Measurements from ENCODE around the gene CFAP100.

CFAP100 gene

DNA sequence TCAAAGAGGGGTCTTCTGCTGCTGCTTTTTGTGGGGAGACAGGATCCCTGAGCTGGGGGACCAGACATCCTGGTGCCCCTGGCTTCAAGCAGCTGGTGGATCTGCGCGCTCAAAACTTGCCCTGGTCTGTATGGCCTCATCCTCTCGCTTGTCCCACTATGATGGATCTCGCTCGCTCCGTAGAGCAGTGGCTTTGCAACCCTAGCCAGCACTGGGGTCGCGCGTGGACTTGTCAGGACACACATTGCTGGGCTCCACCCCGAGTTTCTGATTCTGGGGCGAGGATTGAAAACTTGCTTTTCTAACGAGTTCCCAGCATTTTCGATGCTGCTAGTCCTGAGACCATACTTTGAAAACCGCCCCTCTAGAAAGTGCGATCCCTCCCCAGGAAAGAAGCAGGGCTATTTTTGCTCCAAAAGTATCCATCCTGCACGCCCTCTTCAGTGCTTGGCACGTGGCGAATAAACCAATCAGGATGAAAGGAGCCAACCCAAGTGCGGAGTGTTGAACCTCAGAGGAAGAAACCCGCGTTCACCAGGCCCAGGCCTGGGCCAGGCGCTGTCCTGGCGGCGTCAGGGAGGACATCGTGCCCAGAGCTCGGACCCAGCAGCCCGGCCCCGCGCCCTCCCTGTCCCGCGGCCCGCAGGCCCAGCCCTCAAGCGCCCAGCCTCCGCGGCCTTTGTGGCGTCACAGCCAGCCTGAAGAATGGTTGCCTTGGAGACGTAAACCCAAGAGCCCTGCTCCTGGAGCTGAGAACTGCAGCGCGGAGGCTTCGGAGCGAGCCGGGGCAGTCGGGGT lies at the start of gene CFAP100:
TSS of gene CFAP100 (plus strand) at position 731 of the 798 bp plus-strand sequence. CDS start 1,092 bp downstream, outside the sequence.
- DNase-seq (ENCODE audit: low spot score) = no peak

DNA sequence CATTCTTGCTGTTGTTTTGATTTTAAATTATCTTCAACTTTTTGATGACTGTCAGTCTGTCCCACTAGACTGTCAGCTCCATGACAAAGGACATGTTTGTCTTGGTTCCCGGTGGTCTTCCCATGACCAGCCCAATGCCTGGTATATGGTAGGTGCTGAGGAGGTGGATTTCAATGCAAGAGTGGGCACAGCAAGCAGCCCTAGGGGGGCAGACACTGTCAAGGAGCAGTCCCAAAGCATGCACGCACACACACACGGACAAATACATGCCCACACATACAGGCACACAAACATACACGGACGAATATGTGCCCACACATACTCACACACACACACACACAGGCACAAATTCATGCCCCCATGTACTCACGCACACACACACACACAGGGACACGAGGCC lies 49.5 kb upstream of the CFAP100 start:
- no peak for DNase-seq (ENCODE audit: low spot score)

DNA sequence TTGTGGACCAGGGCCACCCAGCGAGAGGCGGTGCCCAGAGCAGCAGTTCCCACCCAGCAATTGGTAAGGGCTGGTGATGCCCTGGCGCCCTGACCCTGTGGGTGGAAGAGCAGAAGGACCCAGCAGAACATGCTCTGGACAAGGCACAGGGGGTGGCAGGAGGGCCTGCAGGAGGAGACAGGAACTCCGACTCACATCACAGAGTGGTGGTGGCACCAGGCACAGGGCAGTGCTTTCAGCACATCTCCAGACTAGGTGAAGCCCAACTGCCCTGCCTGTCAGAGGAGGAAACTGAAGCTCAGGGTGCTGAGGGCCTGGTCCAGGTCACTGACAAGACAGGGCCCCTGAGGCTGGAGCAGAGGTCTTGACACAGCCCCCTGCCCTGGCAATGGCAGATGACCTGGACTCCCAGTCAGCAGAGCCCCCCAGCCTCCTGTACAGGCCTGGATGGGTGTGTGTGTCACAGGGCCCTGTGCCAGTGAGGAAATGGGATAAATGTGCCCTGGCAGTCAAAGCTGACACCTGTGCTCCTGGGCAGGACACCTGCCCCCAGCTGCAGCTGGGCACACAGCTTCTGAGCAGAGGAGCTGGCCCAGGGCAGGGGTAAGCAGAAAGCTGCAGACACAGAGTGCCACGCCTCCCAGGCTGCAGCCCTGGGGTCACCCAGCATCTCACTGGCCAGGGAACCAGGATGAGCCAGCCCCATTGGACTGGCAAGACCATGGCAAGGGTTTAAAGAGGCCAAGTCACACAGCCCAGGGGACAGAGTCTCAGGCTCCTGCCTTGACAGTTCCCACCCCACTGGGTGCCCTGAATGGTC lies 48.9 kb upstream of the CFAP100 start:
- DNase-seq (ENCODE audit: low spot score) = no peak

DNA sequence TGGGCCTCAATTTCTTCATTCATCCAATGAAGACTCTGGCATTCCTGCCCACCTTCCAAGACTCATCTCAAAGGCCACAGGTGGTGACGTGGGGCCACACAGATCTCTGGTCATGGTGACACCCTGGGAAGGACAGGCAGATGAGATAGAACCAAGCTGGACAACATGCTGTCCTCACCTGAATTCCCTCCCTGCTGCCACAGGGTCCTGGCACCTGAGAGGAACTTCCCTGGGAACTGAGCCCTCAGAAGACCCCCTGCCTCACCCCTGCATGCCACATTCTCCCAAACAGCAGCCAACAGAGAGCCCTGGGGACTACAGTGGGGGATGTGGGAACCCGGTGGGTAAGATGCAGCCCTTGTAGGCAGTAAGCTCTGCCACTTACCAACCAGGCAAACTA lies 48.2 kb upstream of the CFAP100 start:
- DNase-seq (ENCODE audit: low spot score) = no peak

DNA sequence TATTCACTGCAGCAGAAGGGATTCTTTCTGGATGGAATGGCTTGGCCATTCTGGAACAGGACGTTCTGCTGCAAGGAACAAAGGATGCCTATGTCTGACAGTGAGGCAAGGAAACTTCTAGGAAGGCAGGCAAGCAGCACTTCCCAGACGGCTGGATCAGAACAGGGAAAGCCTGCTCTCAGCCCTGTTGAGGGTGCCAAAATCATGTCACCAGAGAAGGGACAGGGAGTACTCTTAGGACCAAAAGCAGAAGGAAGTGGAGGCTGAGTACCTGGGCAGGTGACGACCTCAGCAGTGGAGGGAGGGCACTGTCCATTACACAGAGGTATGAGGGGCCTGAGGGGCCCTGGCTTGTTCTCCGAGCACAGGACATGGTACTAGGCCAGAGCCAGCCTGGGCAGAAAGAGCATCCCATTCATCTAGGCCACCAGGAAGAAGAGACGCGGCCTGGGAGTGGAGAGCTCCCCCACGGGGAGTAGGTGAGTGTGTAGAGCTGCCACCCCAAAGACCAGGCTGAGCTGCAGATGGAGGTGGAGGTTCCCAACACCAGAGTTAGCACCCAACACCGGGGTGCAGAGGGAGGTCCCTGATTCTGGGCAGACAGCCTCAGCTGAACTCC lies 47.1 kb upstream of the CFAP100 start:
- DNase-seq (ENCODE audit: low spot score) = no peak

DNA sequence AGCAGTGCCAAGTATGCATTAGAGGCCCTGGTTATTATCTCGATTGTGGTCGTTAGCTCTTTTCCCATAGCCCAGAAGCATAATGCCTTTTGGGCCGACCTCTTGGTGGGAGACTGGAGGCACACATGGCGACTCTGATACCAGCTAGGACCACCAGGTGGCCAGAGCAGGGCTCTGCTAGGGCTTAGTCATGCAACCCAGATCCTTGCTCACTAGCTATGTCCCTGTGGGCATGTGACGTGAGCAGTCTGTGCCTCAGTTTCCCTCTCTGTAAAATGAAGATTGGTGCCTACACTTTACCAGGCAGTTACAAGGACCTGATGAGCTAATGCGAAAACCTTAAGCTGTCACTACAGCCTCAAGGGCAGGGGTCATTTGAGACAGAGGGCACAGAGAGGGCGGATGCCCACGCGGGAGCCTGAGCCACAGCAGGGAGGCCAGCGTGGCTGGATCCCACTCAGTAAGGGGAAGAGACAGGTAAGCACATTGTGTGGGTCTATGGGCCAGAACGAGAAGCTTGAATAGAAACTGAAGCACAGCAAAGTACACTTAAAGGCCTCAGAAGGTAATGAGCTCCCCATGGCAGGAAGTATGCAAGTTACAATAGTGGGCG lies 46.3 kb upstream of the CFAP100 start:
- no peak for DNase-seq (ENCODE audit: low spot score)

DNA sequence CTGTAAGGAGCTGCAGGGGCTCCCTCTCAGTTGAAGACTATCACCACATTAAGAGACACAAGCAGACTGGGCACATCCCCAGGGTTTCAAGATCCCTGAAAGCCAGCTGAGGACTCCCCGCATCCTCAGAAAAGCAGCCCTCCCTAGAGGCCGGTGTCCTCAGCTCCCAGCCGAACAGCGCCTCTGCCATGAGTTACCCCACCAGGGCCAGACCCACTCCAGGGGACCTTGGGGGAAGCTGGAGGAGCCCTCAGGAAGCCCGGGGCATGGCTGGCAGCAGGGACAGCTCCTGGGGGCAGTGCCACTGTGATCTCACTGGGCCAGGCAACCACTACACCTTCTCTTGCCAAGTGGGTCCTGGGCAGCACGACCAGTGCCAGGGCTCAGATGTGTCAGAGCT lies 45.6 kb upstream of the CFAP100 start:
- no peak for DNase-seq (ENCODE audit: low spot score)

DNA sequence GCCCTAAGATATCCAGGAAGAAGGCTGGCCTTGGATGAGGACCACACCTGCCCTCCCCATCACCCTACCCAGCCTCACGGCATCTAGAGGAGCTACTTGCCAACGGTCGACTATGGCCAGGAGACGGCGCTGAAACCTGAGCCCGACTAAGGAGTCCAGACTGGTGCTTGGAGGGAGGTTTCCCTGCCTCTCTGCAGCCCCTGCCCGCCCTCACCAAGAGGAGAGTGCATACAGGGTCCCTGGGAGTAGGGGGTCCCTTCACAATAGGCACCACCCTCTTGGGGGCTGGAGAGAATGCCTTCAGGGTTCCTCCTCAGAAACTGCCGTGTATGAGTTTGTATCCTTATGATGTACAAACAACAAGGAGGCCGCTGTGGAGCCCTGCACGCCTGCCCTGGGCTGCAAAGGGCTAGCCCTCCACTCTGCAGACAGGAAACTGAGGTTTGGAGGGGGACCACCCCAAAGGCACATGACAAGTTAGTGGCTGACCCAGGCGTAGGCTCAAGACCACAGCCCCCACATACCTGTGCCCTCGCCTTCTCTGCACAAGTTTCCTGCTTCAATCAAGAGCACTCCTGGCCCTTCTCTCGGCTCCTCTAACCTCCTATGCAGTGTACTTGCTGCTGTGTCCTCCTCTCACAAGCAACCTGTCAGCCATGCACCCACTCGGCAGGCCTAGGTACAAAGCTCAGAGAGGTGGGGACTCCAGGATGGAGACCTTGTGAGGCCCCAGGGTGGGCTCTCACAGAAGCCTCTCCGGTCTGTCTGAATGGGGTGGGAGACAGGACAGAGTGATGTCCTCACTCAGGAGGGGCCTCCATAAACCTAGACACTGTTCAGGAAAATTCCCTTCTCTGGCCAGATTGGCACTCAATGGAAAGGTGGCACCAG lies 44.9 kb upstream of the CFAP100 start:
- DNase-seq (ENCODE audit: low spot score) = no peak

DNA sequence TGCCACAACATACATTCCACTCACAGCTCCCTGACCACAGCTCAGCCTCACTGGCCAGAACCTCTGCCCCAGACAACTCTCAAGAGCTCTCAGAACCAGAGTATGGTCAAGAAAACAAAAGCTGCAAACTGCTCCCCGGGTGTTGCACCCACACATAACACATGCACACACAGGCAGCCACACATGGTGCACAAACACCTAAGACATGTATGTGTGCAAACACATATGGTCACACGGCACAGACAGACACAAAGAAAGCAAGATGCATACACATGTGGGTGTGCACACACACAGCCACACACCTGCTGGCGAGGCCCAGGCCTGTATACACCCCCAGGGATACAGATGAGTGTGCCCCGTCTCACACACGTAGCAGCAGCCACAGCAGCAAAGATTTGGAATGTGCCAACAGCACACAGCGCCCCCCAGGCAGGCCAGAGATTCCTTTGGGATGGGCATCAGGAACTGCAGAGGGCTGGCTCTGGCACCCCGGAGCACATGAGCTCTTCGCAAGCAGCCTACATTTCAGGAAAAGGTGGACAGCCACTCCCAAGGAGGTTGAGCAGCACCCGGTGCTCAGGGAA lies 44.1 kb upstream of the CFAP100 start:
- no peak for DNase-seq (ENCODE audit: low spot score)

DNA sequence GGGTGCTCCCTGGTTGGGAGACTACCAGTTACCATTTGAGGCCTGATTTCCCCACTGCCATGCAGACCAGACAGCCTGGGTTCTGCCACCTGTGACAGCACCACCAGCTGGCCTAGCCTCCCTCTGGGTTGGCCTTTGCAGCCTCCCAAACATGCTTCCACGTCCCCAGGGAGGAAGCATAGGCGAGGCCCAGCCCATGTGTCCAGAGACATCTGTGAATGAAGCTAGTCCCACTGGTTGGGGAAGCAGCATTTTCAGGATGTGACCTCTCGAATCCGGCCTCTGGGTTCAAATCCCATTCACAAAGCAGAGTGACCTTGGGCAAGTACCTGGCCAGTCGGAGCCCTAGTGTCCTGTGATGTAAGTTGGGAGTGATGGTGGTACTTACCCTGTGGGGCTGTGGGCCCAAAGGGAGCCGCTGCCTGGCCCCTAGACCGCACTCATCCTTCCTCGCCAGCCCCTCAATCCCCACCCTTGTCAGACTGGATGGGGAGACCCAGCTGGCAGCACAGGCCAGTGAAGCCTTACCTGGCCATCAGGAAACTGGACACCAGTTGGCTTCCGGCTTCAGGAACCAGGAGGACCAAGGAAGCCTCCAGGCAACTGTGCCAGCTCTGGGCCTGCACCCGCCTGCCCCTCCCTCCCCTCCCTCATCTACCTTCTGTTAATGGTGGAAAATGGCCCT lies 43.5 kb upstream of the CFAP100 start:
- DNase-seq (ENCODE audit: low spot score) = no peak

DNA sequence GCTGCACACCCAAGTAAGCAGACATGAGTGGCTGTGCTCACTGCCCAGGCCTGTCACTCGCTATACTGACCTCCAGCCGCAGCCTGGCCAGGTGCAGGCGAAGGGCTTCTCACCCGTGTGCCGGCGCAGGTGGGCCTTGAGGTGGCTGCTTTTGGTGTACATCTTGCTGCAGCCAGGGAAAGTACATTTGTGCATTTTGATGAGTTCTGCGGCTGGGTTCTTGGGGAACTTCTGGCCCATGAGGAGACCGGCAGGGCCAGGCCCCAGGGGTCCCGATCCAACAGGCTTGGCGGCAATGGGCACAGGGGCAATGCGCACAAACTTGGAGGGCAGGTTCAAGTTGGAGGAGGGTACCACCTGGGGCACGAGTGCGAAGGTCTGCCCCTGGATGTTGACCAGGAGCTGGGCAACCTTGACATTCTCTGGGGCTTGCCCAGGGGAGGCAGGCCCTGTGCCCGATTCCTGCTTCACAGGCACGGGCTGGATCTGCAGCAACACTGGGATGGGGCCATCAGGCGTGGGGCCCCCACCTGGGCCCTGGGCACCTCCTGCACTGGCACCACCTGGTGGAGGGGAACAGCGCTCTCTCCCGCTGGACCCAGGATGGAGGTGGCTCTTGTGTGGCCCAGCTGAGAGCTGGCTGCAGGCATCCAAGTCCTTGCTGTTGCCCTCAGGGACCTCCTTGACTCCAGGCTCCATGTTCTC lies 42.8 kb upstream of the CFAP100 start:
- DNase-seq (ENCODE audit: low spot score) = no peak

DNA sequence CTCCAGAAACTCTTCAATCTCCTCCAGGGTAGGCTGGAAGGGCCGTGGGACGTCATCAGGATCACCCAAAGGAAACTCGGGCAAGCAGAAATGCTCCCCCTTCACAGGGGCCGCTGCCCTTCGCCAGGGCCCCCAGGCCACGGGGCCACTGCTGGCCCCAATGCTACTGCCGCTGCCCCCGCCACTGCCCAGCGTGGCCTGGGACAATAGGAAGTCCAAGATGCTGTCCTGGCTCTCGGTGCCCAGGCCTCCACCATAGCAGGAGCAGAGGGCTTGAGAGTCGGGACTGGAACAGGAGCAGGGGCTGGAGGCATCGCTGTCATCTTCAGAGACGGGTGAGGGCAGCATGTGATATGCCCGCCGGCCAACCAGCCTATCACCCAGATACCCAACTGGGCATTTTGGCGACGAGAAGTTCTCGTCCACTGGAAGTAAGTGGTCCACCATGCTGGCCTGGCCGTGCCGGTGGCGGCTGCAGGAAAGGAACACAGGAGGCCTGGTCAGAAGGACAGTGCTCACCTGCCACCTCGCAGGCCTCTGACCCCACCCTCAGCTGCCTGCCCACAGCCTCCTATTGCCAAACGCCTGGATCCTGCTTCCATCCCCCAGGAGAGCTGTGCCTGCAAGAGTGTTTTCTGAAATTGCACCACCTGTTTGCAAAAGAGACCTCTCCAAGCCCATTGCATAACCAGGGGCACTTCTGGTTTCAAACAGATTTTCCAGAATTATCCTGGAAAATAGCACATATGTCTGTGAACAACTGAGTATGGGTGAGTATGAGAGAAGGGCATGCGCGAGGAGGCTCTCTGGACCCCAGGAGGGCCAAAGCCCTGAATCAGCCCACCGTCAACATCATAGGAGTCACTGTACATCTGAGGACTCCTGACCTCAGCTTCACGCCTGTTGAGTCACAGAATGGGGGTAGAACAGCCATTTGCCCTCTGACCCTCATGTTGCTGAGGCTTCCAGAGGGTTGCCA lies 41.9 kb upstream of the CFAP100 start:
- no peak for DNase-seq (ENCODE audit: low spot score)

DNA sequence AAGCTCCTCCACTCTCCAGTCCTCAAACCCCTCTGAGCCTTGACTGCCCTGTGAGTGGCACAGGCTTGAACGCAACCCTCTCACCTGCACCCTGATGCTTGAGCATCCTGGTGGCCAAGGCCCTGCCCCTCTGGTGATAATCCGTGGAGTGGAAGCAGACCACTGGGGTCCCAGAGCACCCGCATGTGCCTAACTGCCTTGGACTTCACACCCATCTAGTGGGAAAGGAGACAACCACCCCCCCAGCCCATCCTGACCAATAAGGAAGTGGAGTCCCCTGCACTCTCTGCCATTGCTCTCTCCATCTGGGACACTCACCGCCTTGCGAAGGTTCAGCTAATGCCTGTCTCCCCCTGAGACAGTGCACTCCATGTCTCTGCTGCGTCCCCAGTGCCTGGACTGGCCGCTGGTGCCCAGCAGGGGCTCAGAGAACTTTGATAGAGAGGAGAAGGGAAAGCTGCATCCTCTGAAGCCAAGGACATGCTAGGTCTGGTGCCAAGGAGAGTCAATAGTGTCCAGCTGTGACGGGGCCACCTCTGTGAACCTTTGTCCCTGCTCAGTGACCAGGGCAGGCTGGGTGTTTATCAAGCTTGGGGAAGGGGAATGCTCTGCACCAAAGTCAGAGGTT lies 40.9 kb upstream of the CFAP100 start:
- no peak for DNase-seq (ENCODE audit: low spot score)

DNA sequence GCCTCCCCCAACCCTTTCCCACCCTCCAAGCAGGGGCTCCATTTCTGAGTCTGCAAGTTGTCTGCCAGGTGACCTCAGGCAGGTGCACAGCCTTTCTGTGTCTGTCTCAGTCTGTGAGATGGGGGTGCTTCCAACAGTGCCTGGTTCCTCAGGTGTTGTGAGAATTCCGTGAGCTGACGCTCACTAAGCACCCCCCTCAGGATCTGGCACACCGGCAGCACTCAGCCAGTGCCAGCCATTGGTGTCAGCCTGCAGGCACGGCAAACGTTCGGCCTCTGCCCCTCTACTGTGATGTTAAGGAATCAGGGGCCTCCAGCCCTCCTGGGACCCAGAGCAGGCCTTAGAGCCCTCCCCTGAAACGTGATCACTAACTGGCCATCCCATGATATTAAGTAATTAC lies 39.9 kb upstream of the CFAP100 start:
- no peak for DNase-seq (ENCODE audit: low spot score)

DNA sequence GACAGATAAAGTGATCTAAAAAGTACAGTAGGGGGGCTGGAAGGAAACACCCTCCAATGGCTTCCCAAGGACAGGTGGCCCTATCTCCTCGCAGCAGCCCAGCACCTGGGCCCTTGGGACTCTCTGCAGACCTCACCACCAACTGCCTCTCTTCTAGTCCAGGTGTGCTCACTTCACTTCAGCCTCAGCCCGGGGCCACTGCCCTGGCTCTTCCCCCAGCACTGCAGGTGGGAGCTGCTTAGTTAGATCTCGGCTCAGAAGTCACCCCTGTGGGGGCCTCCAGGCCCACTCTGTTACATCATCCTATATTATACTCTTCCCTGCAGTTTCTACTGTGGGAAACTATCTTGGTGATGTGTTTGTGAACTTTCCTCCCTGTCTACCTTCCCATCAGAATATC lies 39.5 kb upstream of the CFAP100 start:
- DNase-seq (ENCODE audit: low spot score) = no peak

DNA sequence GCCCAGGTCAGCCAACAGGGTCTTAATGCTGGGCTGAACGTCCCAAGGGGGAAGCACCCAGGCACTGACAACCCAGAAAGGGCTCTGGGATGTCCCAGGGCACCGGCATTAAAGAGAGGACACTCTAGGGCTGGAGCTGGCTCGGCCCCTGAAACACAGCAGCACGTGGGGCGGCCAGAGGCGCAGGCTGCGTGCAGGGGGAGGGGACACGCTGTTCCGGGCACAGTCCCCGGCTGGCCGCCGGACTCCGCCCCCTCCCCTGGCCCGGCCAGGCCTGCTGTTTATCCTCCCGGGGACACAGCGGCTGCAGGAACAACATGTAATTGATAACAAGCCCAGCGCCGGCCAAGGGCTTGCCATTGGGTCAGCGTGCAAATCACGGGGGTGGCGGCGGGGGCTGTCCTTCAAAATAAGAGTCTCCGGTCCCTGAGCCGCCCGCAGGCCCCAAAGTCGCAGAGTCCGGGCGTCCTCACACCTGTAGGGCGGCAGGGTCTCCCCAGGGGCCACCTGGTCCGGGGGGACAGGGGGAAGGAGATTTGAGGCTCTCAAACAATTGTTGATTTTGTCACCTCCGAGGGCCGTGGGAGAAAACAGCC lies 38.8 kb upstream of the CFAP100 start:
- no peak for DNase-seq (ENCODE audit: low spot score)

DNA sequence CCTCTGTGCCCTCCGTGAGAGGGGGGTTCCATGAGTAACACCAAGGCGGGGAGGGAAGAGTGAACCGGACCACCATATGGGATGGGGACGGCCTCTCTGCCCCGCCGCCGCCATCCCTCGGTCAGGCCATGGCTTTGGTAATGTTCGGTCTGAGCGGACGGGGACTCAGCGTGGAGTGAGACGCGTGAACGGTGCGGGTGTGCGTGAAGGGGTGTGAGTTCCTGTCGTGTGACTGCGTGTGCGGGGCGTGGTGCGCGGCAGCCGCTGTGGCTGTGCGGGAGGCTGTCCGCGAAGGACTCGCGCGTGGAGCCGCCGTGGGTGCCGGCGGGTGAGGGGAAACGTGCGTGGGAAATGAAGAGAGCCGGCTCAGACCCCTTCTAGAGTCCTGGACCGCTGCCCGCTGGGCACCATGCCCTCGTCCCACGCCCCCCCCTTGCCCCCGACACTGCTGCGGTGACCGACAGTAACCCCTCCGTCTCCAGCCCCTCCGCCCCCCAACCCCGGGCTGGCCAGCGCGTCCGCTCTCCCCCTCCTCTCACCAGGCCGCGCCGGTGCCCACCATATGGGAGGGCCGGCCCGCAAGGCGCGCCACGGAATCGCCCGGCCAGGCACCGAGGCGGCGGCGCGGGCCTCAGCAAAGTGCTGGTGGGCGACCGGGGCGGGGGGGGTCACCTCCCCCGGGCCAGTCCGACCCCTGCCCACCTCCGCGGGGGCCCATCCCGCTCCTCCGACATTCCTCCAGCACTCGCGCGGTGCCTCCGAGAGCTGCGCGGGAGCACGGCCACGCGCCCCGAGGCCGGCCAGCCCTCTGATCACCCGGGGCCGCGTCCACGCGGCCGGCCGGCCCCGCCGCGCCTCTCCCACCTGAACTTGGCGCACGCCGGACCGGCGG lies 38.1 kb upstream of the CFAP100 start:
- no peak for DNase-seq (ENCODE audit: low spot score)
